ENCODE results near the gene PCDHB6.
"Not testable (repeated sequence)": the region's sequence is repeated elsewhere in the genome, so short reads cannot be mapped to it uniquely, and the experiment has no call there.

PCDHB6 gene

DNA sequence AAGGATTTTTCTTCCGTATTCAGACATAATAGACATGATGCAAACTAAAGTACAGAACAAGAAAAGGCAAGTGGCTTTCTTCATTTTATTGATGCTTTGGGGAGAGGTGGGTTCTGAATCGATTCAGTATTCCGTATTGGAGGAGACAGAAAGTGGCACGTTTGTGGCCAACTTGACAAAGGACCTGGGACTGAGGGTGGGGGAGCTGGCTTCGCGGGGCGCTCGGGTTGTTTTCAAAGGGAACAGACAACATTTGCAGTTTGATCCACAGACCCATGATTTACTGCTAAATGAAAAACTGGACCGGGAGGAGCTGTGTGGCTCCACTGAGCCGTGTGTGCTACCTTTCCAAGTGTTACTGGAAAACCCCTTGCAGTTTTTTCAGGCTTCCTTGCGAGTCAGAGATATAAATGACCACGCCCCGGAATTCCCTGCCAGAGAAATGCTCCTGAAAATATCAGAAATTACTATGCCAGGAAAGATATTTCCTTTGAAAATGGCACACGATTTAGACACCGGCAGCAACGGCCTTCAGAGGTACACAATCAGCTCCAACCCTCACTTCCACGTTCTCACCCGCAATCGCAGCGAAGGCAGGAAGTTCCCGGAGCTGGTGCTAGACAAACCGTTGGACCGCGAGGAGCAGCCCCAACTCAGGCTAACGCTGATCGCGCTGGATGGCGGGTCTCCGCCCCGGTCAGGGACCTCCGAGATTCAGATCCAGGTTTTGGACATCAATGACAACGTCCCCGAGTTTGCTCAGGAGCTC lies 551 bp downstream of the PCDHB6 start:
- Mint-ChIP-seq H3K4me3 (no peak overlapping the region), H3K27ac (no peak overlapping the region), H3K36me3 (peaks cover 3% of the 10 kb centered on the region), H3K9me3 (peaks cover 1% of the 10 kb centered on the region), H3K27me3 (no peaks in the 10 kb centered on the region), H3K4me1 (peaks cover 2% of the 10 kb centered on the region)
- no peak for DNase-seq (ENCODE audit: low spot score in 2 of 2)
- no peak for ATAC-seq (ENCODE audit: low read depth)

DNA sequence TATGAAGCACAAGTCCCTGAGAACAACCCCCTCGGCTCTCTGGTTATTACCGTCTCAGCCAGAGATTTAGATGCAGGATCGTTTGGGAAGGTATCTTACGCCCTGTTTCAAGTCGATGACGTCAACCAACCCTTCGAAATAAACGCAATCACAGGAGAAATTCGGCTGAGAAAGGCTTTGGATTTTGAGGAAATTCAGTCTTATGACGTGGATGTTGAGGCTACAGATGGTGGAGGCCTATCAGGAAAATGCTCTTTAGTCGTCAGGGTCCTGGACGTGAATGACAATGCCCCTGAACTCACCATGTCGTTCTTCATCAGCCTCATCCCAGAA lies 1.1 kb downstream of the PCDHB6 start:
- ATAC-seq (ENCODE audit: low read depth) (no peak), DNase-seq (ENCODE audit: low spot score in 2 of 2) (no peak)
- Mint-ChIP-seq H3K4me1 (peaks cover 2% of the 10 kb centered on the region), H3K9me3 (peaks cover 1% of the 10 kb centered on the region), H3K27ac (no peak overlapping the region), H3K4me3 (no peak overlapping the region), H3K27me3 (no peaks in the 10 kb centered on the region), H3K36me3 (peaks cover 3% of the 10 kb centered on the region)

DNA sequence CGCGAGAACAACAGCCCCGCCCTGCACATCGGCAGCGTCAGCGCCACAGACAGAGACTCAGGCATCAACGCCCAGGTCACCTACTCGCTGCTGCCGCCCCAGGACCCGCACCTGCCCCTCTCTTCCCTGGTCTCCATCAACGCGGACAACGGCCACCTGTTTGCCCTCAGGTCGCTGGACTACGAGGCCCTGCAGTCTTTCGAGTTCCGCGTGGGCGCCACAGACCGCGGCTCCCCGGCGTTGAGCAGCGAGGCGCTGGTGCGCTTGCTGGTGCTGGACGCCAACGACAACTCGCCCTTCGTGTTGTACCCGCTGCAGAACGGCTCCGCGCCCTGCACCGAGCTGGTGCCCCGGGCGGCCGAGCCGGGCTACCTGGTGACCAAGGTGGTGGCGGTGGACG lies 1.8 kb downstream of the PCDHB6 start:
- not testable (repeated sequence) for H3K9me3 Mint-ChIP-seq; ATAC-seq (ENCODE audit: low read depth); DNase-seq (ENCODE audit: low spot score in 2 of 2); H3K36me3 Mint-ChIP-seq; H3K27ac Mint-ChIP-seq; H3K27me3 Mint-ChIP-seq; H3K4me1 Mint-ChIP-seq; H3K4me3 Mint-ChIP-seq

DNA sequence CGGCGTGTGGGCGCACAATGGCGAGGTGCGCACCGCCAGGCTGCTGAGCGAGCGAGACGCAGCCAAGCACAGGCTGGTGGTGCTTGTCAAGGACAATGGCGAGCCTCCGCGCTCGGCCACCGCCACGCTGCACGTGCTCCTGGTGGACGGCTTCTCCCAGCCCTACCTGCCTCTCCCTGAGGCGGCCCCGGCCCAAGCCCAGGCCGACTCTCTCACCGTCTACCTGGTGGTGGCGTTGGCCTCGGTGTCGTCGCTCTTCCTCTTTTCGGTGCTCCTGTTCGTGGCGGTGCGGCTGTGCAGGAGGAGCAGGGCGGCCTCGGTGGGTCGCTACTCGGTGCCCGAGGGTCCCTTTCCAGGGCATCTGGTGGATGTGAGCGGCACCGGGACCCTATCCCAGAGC lies 2.2 kb downstream of the PCDHB6 start:
- not testable (repeated sequence) for H3K36me3 Mint-ChIP-seq; H3K27me3 Mint-ChIP-seq; H3K9me3 Mint-ChIP-seq; H3K4me3 Mint-ChIP-seq; H3K27ac Mint-ChIP-seq; H3K4me1 Mint-ChIP-seq; DNase-seq (ENCODE audit: low spot score in 2 of 2); ATAC-seq (ENCODE audit: low read depth)

DNA sequence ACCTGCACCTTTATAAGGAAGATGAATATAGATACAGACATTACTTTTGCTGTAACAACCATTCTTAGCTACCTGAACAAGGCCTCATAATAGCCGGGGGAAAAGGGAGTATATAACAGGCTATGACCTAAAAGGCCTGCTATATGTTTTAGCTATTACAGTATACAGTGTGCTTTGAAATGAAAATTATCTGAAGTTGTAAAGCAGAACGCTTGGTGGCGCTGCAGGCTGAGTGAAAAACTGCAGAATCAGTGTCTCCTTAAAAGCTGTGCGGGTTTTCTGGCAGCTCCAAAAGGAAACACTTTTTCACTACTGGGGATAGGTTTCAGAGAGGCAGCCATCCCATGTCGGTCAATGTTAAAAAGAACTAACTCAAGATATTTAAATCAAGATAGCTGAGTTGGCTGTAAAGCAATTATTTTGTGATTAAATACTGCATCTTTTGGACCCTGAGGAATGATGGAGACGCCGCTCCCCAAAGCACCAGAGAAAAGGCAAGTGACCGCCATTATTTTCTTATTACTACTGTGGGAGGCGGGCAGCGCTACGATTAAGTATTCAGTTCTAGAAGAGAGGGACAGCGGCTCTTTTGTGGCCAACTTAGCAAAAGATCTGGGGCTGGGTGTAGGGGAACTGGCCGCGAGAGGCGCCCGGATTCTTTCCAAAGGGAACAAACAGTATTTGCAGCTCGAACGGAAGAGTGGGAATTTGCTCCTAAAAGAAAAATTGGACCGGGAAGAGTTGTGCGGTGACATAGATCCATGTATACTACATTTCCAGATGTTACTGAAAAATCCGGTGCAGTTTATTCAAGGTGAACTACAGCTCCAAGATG lies 5.9 kb downstream of the PCDHB6 start:
- Mint-ChIP-seq H3K4me1 (no peaks in the 10 kb centered on the region), H3K4me3 (no peak overlapping the region), H3K36me3 (peaks cover 1% of the 10 kb centered on the region), H3K9me3 (peaks cover 3% of the 10 kb centered on the region), H3K27me3 (peaks cover 1% of the 10 kb centered on the region), H3K27ac (no peak overlapping the region)
- DNase-seq (ENCODE audit: low spot score in 2 of 2): no peak
- ATAC-seq (ENCODE audit: low read depth): no peak

DNA sequence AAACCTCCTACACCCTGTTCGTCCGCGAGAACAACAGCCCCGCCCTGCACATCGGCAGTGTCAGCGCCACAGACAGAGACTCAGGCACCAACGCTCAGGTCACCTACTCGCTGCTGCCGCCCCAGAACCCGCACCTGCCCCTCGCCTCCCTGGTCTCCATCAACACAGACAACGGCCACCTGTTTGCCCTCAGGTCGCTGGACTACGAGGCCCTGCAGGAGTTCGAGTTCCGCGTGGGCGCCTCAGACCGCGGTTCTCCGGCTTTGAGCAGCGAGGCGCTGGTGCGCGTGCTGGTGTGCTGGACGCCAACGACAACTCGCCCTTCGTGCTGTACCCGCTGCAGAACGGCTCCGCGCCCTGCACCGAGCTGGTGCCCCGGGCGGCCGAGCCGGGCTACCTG lies 7.5 kb downstream of the PCDHB6 start:
- not testable (repeated sequence) for H3K9me3 Mint-ChIP-seq; H3K4me1 Mint-ChIP-seq; ATAC-seq (ENCODE audit: low read depth); DNase-seq (ENCODE audit: low spot score in 2 of 2); H3K27ac Mint-ChIP-seq; H3K27me3 Mint-ChIP-seq; H3K36me3 Mint-ChIP-seq; H3K4me3 Mint-ChIP-seq

DNA sequence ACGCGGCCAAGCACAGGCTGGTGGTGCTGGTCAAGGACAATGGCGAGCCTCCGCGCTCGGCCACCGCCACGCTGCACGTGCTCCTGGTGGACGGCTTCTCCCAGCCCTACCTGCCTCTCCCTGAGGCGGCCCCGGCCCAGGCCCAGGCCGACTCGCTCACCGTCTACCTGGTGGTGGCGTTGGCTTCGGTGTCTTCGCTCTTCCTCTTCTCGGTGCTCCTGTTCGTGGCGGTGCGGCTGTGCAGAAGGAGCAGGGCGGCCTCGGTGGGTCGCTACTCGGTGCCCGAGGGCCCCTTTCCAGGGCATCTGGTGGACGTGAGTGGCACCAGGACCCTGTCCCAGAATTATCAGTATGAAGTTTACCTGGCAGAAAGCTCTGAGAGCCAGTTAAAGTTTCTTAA lies 8.0 kb downstream of the PCDHB6 start:
- not testable (repeated sequence) for H3K36me3 Mint-ChIP-seq; H3K9me3 Mint-ChIP-seq; H3K4me1 Mint-ChIP-seq; ATAC-seq (ENCODE audit: low read depth); H3K27me3 Mint-ChIP-seq; H3K4me3 Mint-ChIP-seq; DNase-seq (ENCODE audit: low spot score in 2 of 2); H3K27ac Mint-ChIP-seq

DNA sequence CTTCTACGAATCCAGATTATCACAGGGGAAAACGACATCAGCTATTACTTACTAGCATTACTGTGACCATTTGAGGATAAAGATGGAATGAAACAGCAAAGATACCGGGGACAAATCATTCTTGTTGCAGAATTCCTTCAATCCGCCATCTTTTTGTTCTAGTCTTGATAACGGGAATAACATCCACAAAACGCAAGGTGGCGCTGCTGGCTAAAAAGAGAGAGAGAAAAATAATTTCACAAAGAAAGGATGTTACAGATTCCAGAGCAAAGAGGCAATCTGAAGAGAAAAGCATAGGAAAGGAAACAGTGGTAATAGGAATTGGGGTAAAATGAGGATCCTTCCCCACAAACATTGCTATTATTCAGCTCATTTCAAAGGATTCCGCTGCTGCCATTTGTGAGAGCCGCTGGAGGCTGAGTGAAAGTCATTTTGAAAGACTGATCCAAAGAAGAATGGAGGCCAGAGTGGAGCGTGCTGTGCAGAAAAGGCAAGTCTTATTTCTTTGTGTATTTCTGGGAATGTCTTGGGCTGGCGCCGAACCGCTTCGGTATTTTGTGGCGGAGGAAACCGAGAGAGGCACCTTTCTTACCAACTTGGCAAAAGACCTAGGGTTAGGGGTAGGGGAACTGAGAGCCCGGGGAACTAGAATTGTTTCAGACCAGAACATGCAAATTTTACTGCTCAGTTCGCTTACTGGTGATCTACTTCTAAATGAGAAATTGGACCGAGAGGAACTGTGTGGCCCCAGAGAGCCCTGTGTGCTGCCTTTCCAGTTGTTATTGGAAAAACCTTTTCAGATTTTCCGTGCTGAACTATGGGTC lies 22.7 kb downstream of the PCDHB6 start, which contains the start of gene PCDHB7:
PCDHB7 (plus strand) TSS at position 264 of the 824 bp plus-strand sequence; CDS start at position 456, 192 bp downstream.
- peak within 1 kb of the TSS; percentile 3 for H3K27ac Mint-ChIP-seq
- H3K4me1 Mint-ChIP-seq: peaks cover 3% of the 10 kb centered on the region
- peaks cover 6% of the 10 kb centered on the region for H3K27me3 Mint-ChIP-seq
- H3K36me3 Mint-ChIP-seq: peaks cover 2% of the 10 kb centered on the region
- no peak for DNase-seq (ENCODE audit: low spot score in 2 of 2)
- peaks cover 4% of the 10 kb centered on the region for H3K9me3 Mint-ChIP-seq
- no peak within 1 kb of the TSS for H3K4me3 Mint-ChIP-seq
- ATAC-seq (ENCODE audit: low read depth): no peak

DNA sequence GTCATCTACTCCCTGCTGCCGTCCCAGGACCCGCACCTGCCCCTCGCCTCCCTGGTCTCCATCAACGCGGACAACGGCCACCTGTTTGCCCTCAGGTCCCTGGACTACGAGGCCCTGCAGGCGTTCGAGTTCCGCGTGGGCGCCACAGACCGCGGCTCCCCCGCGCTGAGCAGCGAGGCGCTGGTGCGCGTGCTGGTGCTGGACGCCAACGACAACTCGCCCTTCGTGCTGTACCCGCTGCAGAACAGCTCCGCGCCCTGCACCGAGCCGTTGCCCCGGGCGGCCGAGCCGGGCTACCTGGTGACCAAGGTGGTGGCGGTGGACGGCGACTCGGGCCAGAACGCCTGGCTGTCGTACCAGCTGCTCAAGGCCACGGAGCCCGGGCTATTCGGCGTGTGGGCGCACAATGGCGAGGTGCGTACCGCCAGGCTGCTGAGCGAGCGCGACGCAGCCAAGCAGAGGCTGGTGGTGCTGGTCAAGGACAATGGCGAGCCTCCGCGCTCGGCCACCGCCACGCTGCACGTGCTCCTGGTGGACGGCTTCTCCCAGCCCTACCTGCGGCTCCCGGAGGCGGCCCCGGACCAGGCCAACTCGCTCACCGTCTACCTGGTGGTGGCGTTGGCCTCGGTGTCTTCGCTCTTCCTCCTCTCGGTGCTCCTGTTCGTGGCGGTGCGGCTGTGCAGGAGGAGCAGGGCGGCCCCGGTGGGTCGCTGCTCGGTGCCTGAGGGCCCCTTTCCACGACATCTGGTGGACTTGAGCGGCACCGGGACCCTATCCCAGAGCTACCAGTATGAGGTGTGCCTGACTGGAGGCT lies 24.6 kb downstream of the PCDHB6 start:
- H3K9me3 Mint-ChIP-seq; H3K27ac Mint-ChIP-seq; H3K27me3 Mint-ChIP-seq; ATAC-seq (ENCODE audit: low read depth); DNase-seq (ENCODE audit: low spot score in 2 of 2); H3K4me3 Mint-ChIP-seq; H3K4me1 Mint-ChIP-seq; H3K36me3 Mint-ChIP-seq: not testable (repeated sequence)

DNA sequence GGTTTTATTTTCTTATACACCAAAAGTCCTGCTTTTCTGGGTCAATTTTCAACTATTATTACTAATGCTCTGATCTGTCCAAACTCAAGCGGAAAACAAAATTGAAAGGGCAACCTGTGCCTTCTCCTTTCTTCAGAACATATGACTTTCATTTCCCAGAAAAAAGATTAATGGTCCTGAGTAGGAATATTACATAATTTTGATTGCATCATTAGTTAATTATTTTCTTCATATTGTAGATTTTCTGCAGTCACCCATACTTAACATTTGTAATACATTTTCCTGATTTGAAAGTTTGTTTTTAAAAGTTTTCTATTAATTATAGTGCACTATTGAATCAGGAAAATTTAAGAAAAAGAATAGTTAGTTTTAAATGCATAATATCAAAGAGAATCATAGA lies 26.1 kb downstream of the PCDHB6 start:
- peaks cover 3% of the 10 kb centered on the region for H3K4me1 Mint-ChIP-seq
- ATAC-seq (ENCODE audit: low read depth) (no peak), DNase-seq (ENCODE audit: low spot score in 2 of 2) (no peak)
- H3K36me3 Mint-ChIP-seq: no peaks in the 10 kb centered on the region
- peaks cover 3% of the 10 kb centered on the region for H3K9me3 Mint-ChIP-seq
- no peak overlapping the region for H3K4me3 Mint-ChIP-seq
- H3K27me3 Mint-ChIP-seq: peaks cover 2% of the 10 kb centered on the region
- H3K27ac Mint-ChIP-seq: no peak overlapping the region

DNA sequence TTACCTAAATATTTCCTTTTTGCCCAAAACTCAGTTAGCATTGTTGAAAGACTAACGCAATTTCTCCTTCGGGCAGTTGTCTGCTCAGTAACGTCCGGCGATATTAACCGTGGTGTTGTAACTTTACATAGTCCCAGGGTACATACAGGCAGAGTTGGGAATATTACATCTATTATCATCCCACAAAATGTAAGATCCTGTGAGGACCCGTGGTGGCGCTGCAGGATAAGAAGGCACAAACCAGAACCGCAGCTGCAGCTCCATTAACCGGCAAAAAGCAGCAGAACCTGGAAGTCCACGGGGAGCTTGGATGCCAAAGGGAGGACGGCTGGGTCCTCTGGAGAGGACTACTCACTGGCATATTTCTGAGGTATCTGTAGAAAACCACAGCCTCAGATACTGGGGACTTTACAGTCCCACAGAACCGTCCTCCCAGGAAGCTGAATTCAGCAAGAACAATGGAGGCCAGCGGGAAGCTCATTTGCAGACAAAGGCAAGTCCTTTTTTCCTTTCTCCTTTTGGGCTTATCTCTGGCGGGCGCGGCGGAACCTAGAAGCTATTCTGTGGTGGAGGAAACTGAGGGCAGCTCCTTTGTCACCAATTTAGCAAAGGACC lies 27.8 kb downstream of the PCDHB6 start, which contains the start of gene PCDHB8:
PCDHB8 (plus strand) TSS at position 214 of the 615 bp plus-strand sequence; CDS start at position 459, 245 bp downstream.
- ATAC-seq (ENCODE audit: low read depth); DNase-seq (ENCODE audit: low spot score in 2 of 2); H3K4me3 Mint-ChIP-seq; H3K9me3 Mint-ChIP-seq; H3K27me3 Mint-ChIP-seq; H3K4me1 Mint-ChIP-seq; H3K27ac Mint-ChIP-seq; H3K36me3 Mint-ChIP-seq: not testable (repeated sequence)

DNA sequence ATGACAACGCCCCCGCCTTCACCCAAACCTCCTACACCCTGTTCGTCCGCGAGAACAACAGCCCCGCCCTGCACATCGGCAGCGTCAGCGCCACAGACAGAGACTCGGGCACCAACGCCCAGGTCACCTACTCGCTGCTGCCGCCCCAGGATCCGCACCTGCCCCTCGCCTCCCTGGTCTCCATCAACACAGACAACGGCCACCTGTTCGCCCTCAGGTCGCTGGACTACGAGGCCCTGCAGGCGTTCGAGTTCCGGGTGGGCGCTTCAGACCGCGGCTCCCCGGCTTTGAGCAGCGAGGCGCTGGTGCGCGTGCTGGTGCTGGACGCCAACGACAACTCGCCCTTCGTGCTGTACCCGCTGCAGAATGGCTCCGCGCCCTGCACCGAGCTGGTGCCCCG lies 29.5 kb downstream of the PCDHB6 start:
- not testable (repeated sequence) for H3K9me3 Mint-ChIP-seq; H3K4me3 Mint-ChIP-seq; H3K27me3 Mint-ChIP-seq; ATAC-seq (ENCODE audit: low read depth); H3K4me1 Mint-ChIP-seq; DNase-seq (ENCODE audit: low spot score in 2 of 2); H3K36me3 Mint-ChIP-seq; H3K27ac Mint-ChIP-seq

DNA sequence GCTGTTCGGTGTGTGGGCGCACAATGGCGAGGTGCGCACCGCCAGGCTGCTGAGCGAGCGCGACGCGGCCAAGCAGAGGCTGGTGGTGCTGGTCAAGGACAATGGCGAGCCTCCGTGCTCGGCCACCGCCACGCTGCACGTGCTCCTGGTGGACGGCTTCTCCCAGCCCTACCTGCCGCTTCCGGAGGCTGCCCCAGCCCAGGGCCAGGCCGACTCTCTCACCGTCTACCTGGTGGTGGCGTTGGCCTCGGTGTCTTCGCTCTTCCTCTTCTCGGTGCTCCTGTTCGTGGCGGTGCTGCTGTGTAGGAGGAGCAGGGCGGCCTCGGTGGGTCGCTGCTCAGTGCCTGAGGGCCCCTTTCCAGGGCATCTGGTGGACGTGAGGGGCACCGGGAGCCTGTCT lies 30.0 kb downstream of the PCDHB6 start:
- not testable (repeated sequence) for ATAC-seq (ENCODE audit: low read depth); H3K27ac Mint-ChIP-seq; DNase-seq (ENCODE audit: low spot score in 2 of 2); H3K27me3 Mint-ChIP-seq; H3K9me3 Mint-ChIP-seq; H3K4me1 Mint-ChIP-seq; H3K4me3 Mint-ChIP-seq; H3K36me3 Mint-ChIP-seq

Measured in memory B cell (primary cell).